ENCODE data around the gene TRABD2B.

TRABD2B gene

DNA sequence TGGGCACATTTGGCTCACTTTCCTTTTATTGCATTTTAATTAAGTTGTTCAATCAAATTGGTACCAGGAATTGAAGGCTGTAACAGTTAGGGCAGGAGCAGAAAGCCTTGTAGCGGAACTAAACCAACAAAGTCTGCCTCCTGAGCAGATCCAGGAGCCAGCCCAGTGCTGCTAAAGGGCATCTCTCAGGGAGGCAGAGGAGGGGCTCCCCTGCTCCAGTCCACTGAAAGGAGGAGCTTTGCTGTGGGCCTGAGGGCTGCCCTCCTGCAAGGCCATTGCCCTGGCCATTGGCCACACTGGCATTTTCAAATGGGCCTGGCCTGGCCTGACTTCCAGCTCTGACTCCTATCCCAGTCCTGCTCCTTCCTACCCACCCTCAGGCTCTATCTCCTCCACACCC, 3.7 kb upstream of the TRABD2B start:
- TF ChIP-seq, protein P1, sequence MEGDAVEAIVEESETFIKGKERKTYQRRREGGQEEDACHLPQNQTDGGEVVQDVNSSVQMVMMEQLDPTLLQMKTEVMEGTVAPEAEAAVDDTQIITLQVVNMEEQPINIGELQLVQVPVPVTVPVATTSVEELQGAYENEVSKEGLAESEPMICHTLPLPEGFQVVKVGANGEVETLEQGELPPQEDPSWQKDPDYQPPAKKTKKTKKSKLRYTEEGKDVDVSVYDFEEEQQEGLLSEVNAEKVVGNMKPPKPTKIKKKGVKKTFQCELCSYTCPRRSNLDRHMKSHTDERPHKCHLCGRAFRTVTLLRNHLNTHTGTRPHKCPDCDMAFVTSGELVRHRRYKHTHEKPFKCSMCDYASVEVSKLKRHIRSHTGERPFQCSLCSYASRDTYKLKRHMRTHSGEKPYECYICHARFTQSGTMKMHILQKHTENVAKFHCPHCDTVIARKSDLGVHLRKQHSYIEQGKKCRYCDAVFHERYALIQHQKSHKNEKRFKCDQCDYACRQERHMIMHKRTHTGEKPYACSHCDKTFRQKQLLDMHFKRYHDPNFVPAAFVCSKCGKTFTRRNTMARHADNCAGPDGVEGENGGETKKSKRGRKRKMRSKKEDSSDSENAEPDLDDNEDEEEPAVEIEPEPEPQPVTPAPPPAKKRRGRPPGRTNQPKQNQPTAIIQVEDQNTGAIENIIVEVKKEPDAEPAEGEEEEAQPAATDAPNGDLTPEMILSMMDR (IDR thresholded peaks at IDR 0.05; ENCODE audit: control insufficient read depth, extremely low read depth, insufficient read depth): no peak
- no peak for DNase-seq (ENCODE audit: low read depth)
- H3K4me3 ChIP-seq (ENCODE audit: low read depth, low read length): no peak overlapping the region

DNA sequence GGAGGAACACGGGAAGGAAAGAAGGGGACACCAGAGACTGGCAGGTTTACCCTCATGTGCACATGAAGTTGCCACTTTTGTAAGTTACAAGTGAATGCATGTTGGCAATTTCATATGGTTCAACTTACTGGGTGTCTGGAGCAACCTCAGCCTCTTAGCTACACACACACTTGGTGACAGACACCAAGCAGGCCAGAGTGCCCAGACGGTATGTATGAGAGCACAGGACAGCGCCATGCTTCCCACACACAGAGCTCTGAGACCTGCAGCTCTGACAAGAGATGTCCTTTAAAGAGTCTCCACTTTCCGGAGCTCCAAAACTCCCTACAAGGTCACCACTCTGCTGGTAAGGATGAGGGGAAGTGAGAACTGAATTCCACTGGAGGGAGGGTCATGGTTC, 1.9 kb upstream of the TRABD2B start:
- TF ChIP-seq, protein P1 (IDR thresholded peaks at IDR 0.05; ENCODE audit: control insufficient read depth, extremely low read depth, insufficient read depth): no peak
- H3K4me3 ChIP-seq (ENCODE audit: low read depth, low read length): no peak overlapping the region
- no peak for DNase-seq (ENCODE audit: low read depth)

DNA sequence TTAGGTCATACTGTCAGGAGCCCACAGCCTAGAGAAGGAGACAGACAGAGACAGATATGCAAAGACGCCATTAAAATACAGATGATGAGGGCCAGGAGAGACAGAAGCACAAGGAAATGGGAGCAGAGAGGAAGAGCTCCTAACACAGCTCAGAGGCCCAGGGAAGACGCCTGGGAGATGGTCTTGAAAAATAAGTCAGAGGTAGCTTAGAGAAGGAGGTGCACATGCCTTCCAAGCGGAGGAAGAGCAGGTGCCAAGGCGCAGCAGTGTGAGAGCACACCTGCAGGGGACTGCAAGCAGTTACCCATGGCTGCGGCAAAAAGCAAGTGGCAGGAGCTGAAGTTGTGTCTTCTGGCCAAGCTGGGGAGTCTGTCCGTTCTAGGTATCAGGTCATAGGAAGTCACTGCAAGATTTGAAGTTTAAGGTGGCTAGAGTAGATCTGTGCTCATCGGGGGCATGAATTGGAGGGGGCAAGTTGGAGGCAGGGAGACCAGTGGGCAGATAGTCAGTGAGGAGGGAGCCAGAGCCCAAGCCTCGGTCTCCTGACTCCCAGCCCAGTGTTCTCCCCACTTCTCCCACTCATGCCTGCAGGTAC, 1.3 kb upstream of the TRABD2B start:
- no peak for DNase-seq (ENCODE audit: low read depth)
- TF ChIP-seq, protein P1 (IDR thresholded peaks at IDR 0.05; ENCODE audit: control insufficient read depth, extremely low read depth, insufficient read depth): no peak
- no peak overlapping the region for H3K4me3 ChIP-seq (ENCODE audit: low read depth, low read length)

DNA sequence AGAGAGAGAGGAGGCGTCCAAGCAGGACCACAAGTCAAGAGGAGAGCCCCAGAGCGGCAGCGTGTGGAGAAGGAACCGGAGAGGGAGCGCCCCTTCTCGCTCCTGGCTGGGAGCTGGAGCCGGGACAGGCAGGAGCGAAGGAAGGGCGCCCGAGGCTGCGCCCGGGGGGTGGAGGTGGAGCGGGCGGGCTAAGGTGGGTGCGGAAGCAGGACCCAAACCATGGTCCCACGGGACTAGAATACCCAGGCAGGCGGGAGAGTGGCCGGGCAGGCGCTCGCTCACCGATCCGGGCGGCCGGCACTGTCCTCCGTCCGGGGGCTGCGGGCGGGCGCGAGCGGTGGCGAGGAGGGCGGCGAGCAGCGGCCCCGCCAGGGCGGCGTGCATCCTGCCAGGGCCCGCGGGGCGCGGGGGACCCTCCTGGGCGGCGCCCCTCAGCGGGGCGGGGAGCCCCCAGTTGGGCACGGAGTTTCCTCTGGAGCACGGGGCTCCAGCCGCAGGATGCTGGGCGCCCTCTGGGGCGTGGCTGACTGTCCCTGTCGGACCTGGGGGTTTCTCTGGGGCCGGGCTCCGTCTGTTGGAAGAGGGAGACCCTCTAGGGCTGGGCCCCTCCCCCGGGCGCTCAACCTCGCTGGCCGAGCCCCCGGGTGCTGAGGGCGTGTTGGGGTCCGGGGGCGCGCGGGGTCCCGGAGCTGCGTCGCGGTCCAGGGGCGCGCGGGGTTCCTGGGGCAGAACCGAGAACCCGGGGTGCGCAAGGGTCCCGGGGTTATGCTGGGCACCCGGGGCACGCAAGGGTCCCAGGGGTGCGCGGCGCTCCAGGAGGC, 569 bp downstream of the TRABD2B start:
- TF ChIP-seq, protein P1 (IDR thresholded peaks at IDR 0.05; ENCODE audit: control insufficient read depth, extremely low read depth, insufficient read depth): no peak
- no peak for DNase-seq (ENCODE audit: low read depth)
- H3K4me3 ChIP-seq (ENCODE audit: low read depth, low read length): peak overlapping the region; percentile 50

DNA sequence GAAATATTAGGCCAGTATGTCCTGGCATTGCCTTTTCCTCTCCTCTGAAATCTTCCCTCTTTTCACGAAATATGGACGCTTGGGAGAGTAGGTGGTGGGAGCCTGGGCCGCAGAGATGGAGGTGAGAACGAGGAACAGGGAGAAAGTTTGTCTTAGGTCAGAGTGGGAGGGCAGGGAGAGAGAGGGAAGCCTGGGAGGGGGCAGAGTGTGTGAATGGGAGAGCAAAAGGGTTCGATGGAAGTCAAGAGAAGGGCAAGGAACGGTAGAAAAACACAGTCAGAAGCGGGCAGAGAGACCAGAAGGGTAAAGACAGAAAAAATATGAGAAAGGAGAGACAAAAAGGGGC, 1.2 kb downstream of the TRABD2B start:
- DNase-seq (ENCODE audit: low read depth): no peak
- TF ChIP-seq, protein P1 (IDR thresholded peaks at IDR 0.05; ENCODE audit: control insufficient read depth, extremely low read depth, insufficient read depth): no peak
- H3K4me3 ChIP-seq (ENCODE audit: low read depth, low read length): no peak overlapping the region

DNA sequence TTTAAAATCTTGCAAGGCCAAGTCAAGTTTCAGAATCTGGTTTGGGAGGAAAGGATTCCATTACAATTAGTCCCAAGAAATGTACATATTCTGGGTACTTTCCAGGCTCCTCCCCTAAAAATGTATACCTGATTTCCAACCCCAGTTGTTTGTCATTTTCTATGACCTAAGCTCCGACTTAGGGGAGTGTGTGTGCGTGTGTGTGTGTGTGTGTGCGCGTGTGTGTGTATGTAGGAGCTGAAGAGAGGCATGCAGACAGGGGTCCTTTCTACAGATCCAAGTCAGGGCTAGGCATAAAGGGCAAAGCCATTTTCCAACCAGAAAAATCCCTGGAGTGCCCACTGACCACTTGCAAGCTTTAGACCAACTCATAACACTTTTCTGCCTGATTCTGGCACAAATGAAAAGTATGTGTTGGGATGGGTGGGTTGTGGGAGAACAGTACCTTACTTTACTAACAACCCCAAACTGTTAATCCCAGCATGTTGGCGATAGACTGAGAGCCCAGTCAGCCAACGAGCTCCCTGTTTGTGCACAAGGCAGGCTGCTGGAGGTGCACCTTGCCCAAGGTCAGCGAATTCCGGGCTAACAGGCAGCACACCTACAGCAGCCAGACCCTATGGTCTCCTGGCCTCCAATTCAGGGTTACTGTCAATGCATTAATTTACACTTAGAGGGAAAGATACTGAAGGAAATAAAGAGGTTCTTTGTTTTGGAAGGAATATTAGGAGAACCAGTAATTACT, 1.7 kb downstream of the TRABD2B start:
- no peak for DNase-seq (ENCODE audit: low read depth)
- TF ChIP-seq, protein P1 (IDR thresholded peaks at IDR 0.05; ENCODE audit: control insufficient read depth, extremely low read depth, insufficient read depth): no peak
- no peak overlapping the region for H3K4me3 ChIP-seq (ENCODE audit: low read depth, low read length)
